Tibial artery (tissue), 4 donors: ENCODE results near the gene IKZF3.

Experiments
- DNase-seq, 2 donors: peaks; one replicate each; pipeline ENCODE4 v3.0.0-alpha.2; 2019
- H3K27ac ChIP-seq, 2 donors: fragments of 200-600 bp; sonication (generic) in 1 of 2; 1 replicate in 1 of 2; 2 replicates in 1 of 2; pipeline ENCODE4 v1.5.1; 2018 to 2019; ENCODE audit warnings: mild to moderate bottlenecking in 1 of 2
- H3K27me3 ChIP-seq, 2 donors: fragments of 200-600 bp; sonication (generic) in 1 of 2; one replicate each; pipeline versions ENCODE4 v1.5.1 to v1.6.0; 2016 to 2019
- H3K36me3 ChIP-seq, 3 donors: fragments of 200-600 bp; sonication (generic) in 2 of 3; one replicate each; pipeline ENCODE4 v1.5.1; 2016 to 2019; ENCODE audit warnings: mild to moderate bottlenecking in 2 of 3
- H3K4me1 ChIP-seq, 4 donors: fragments of 200-600 bp; sonication (generic) in 2 of 4; 1 replicate in 3 of 4; 2 replicates in 1 of 4; pipeline ENCODE4 v1.5.1; 2016 to 2019
- H3K4me3 ChIP-seq, 2 donors: fragments of 200-600 bp; sonication (generic) in 1 of 2; 1 replicate in 1 of 2; 2 replicates in 1 of 2; pipeline ENCODE4 v1.5.1; 2018 to 2019; ENCODE audit warnings: mild to moderate bottlenecking in 2 of 2
- H3K9me3 ChIP-seq, 3 donors: fragments of 200-600 bp; sonication (generic) in 1 of 3; one replicate each; pipeline ENCODE4 v1.5.1; 2016 to 2019
- CTCF ChIP-seq, 2 experiments: fragments of 200-600 bp in 1 of 2; fragments of 450-650 bp in 1 of 2; IDR thresholded peaks; one replicate each; pipeline ENCODE4 v1.5.1; 2017 to 2019; ENCODE audit warnings: antibody characterized with exemption in 2 of 2, mild to moderate bottlenecking in 1 of 2, moderate library complexity in 1 of 2
- intact Hi-C: fragments of 100-400 bp; cut with DNase I; formaldehyde crosslinking; loops from one replicate; pipeline ENCODE4 v1.15.0; 2023; ENCODE audit warnings: low total_unique reads

Gene IKZF3

GRCh38 chr17:39754958-39755553 is 109.1 kb downstream of the IKZF3 start:
- intact Hi-C loops = loop anchor here (1.0 to 10.0 kb wide), 2 partner anchors 133 to 220 kb away; no protein-coding TSS in a partner anchor
- peak in 1 of 2 donors; percentile 68 for DNase-seq
- peaks cover 0 to 21% (median 13%) of the 10 kb centered on the region in 4 donors for H3K4me1 ChIP-seq

GRCh38 chr17:39754161-39754957 is 109.8 kb downstream of the IKZF3 start:
- Histone ChIP-seq H3K4me3 (peak overlapping the region; percentile 72 to 78), H3K27me3 (peaks cover 0 to 15% of the 10 kb centered on the region in 2 donors), H3K9me3 (no peaks in the 10 kb centered on the region), H3K4me1 (peaks cover 0 to 22% (median 13%) of the 10 kb centered on the region in 4 donors), H3K27ac (peak overlapping the region; percentile 76 to 90), H3K36me3 (no peaks in the 10 kb centered on the region)
- peak; percentile 98 to 99 for TF ChIP-seq CTCF (IDR thresholded peaks at IDR 0.05)
- intact Hi-C loops = loop anchor here (1.0 to 10.0 kb wide), 2 partner anchors 132 to 220 kb away; no protein-coding TSS in a partner anchor
- DNase-seq = peak; percentile 88 to 94

More at GRCh38 chr17:39754958-39755553, 109.1 kb downstream of the IKZF3 start:
- no peak for TF ChIP-seq CTCF (IDR thresholded peaks at IDR 0.05)
- H3K36me3 ChIP-seq = no peaks in the 10 kb centered on the region
- no peaks in the 10 kb centered on the region for H3K9me3 ChIP-seq
- peaks cover 0 to 14% of the 10 kb centered on the region in 2 donors for H3K27me3 ChIP-seq
- H3K27ac ChIP-seq = peak overlapping the region; percentile 76 to 90
- peak overlapping the region; percentile 72 to 78 for H3K4me3 ChIP-seq

- DNase-seq = peak; percentile 28 to 72
- Histone ChIP-seq H3K27ac (peak overlapping the region; percentile 76 to 90), H3K4me1 (peaks cover 0 to 22% (median 13%) of the 10 kb centered on the region in 4 donors), H3K9me3 (no peaks in the 10 kb centered on the region), H3K4me3 (peak overlapping the region; percentile 72 to 78), H3K27me3 (peaks cover 0 to 15% of the 10 kb centered on the region in 2 donors), H3K36me3 (no peaks in the 10 kb centered on the region)
- TF ChIP-seq CTCF (IDR thresholded peaks at IDR 0.05) = no peak
- intact Hi-C loops = loop anchor here (1.0 to 10.0 kb wide), 3 partner anchors 21 to 221 kb away; no protein-coding TSS in a partner anchor
These were observed 110.5 kb downstream of the IKZF3 start for GRCh38 chr17:39753514-39754160.

GRCh38 chr17:39752241-39752881 is 111.8 kb downstream of the IKZF3 start:
- H3K27me3 ChIP-seq = peaks cover 0 to 15% of the 10 kb centered on the region in 2 donors
- no peak for TF ChIP-seq CTCF (IDR thresholded peaks at IDR 0.05)
- H3K4me1 ChIP-seq = peaks cover 0 to 22% (median 13%) of the 10 kb centered on the region in 4 donors
- peak in 1 of 2 donors; percentile 47 for DNase-seq
- H3K4me3 ChIP-seq = no peak overlapping the region
- no peak overlapping the region for H3K27ac ChIP-seq
- no peaks in the 10 kb centered on the region for H3K36me3 ChIP-seq
- intact Hi-C loops = loop anchor here (2.0 to 10.0 kb wide), 2 partner anchors 20 to 222 kb away; no protein-coding TSS in a partner anchor
- no peaks in the 10 kb centered on the region for H3K9me3 ChIP-seq

- H3K4me1 ChIP-seq = peaks cover 0 to 22% (median 13%) of the 10 kb centered on the region in 4 donors
- TF ChIP-seq CTCF (IDR thresholded peaks at IDR 0.05) = no peak
- H3K9me3 ChIP-seq = no peaks in the 10 kb centered on the region
- intact Hi-C loops = loop anchor here (2.0 to 10.0 kb wide), 2 partner anchors 19 to 223 kb away; no protein-coding TSS in a partner anchor
- peak in 1 of 2 donors; percentile 59 for DNase-seq
- no peak overlapping the region for H3K4me3 ChIP-seq
- H3K27me3 ChIP-seq = peaks cover 0 to 18% of the 10 kb centered on the region in 2 donors
- peaks cover 0 to 4% (median 0%) of the 10 kb centered on the region in 3 donors for H3K36me3 ChIP-seq
- H3K27ac ChIP-seq = no peak overlapping the region
These were observed 112.5 kb downstream of the IKZF3 start for GRCh38 chr17:39751637-39752036.
